WTC11 (cell line): ENCODE results near the gene FNDC1.

ENCODE experiments used
- ESRRA ChIP-seq: sonication (generic); formaldehyde crosslinking; IDR thresholded peaks from 2 replicates; pipeline ENCODE4 v1.8.1; 2022; ENCODE audit warnings: mild to moderate bottlenecking, missing genetic modification reagents, borderline replicate concordance
- NR3C1 ChIP-seq: sonication (generic); formaldehyde crosslinking; conservative IDR thresholded peaks from 2 replicates; pipeline ENCODE4 v1.8.1; 2023; ENCODE audit warnings: low read depth, mild to moderate bottlenecking, missing genetic modification reagents
- ZNF121 ChIP-seq: sonication (generic); formaldehyde crosslinking; IDR thresholded peaks from 2 replicates; pipeline ENCODE4 v1.8.0; 2023; ENCODE audit warnings: missing genetic modification reagents
- TF ChIP-seq, protein P1 (sequence below): fragments of 200-600 bp; IDR thresholded peaks from 2 replicates; pipeline ENCODE4 v1.8.0; 2022; ENCODE audit warnings: antibody characterized with exemption
- TF ChIP-seq, protein P2 (sequence below): sonication (generic); formaldehyde crosslinking; conservative IDR thresholded peaks from 2 replicates; pipeline ENCODE4 v1.8.1; 2023; ENCODE audit warnings: mild to moderate bottlenecking, low read depth, missing genetic modification reagents, moderate library complexity
- TF ChIP-seq, protein P3 (sequence below): sonication (generic); formaldehyde crosslinking; IDR thresholded peaks from 2 replicates; pipeline ENCODE4 v1.8.0; 2022; ENCODE audit warnings: mild to moderate bottlenecking, missing genetic modification reagents
- TF ChIP-seq, protein P4 (sequence below): sonication (generic); formaldehyde crosslinking; IDR thresholded peaks from 2 replicates; pipeline ENCODE4 v1.8.0; 2022; ENCODE audit warnings: mild to moderate bottlenecking, missing genetic modification reagents
- TF ChIP-seq, protein P5 (sequence below): fragments of 250-450 bp; sonication (Bioruptor Pico); IDR thresholded peaks from 2 replicates; pipeline ENCODE4 v1.9.0; 2021; ENCODE audit warnings: mild to moderate bottlenecking
- TF ChIP-seq, protein P6 (sequence below): sonication (generic); formaldehyde crosslinking; IDR thresholded peaks from 2 replicates; pipeline ENCODE4 v1.8.1; 2022; ENCODE audit warnings: mild to moderate bottlenecking, moderate library complexity, missing genetic modification reagents

DNA sequence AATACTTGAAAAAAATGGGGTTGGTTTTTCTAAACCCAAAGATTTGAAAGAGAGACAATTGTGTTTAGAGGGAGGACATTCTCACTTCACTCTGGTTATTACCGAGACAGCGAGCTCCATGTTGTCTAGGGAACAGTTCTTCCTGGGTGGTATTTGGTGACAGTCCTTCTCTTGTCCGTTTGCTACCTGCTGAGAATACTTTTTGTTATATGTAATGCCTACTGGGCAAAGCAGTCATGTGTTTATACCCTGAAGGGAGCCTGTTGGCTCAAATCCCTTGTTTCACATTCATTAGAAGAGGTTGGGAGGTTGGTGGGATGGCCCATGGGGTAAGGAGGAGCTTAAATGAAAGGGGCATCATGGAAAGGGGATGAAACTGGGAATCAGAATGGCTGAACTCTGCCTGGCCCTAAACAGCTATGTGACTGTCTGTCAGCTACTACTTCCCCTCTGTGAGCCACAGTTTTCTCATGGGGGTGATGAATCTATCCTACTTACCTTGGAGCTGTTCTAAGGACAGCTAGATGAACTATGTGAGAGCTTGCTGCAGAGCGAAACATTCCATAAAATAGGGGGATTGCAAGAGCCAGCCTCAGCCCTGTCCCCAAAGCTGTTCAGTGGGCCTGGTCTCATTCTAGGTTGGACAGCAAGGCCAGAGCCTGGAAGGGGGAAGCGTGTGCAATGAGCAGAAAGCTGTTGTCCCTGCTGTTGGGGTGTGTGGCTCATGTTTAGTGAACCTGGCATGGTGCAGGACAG, 43.5 kb downstream of the FNDC1 start:
- TF ChIP-seq, protein P1, sequence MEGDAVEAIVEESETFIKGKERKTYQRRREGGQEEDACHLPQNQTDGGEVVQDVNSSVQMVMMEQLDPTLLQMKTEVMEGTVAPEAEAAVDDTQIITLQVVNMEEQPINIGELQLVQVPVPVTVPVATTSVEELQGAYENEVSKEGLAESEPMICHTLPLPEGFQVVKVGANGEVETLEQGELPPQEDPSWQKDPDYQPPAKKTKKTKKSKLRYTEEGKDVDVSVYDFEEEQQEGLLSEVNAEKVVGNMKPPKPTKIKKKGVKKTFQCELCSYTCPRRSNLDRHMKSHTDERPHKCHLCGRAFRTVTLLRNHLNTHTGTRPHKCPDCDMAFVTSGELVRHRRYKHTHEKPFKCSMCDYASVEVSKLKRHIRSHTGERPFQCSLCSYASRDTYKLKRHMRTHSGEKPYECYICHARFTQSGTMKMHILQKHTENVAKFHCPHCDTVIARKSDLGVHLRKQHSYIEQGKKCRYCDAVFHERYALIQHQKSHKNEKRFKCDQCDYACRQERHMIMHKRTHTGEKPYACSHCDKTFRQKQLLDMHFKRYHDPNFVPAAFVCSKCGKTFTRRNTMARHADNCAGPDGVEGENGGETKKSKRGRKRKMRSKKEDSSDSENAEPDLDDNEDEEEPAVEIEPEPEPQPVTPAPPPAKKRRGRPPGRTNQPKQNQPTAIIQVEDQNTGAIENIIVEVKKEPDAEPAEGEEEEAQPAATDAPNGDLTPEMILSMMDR: no peak
- TF ChIP-seq, protein P2, sequence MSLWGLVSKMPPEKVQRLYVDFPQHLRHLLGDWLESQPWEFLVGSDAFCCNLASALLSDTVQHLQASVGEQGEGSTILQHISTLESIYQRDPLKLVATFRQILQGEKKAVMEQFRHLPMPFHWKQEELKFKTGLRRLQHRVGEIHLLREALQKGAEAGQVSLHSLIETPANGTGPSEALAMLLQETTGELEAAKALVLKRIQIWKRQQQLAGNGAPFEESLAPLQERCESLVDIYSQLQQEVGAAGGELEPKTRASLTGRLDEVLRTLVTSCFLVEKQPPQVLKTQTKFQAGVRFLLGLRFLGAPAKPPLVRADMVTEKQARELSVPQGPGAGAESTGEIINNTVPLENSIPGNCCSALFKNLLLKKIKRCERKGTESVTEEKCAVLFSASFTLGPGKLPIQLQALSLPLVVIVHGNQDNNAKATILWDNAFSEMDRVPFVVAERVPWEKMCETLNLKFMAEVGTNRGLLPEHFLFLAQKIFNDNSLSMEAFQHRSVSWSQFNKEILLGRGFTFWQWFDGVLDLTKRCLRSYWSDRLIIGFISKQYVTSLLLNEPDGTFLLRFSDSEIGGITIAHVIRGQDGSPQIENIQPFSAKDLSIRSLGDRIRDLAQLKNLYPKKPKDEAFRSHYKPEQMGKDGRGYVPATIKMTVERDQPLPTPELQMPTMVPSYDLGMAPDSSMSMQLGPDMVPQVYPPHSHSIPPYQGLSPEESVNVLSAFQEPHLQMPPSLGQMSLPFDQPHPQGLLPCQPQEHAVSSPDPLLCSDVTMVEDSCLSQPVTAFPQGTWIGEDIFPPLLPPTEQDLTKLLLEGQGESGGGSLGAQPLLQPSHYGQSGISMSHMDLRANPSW (CRISPR knock-in tag): no peak
- TF ChIP-seq, protein P3, sequence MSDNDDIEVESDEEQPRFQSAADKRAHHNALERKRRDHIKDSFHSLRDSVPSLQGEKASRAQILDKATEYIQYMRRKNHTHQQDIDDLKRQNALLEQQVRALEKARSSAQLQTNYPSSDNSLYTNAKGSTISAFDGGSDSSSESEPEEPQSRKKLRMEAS: no peak
- TF ChIP-seq, protein P4, sequence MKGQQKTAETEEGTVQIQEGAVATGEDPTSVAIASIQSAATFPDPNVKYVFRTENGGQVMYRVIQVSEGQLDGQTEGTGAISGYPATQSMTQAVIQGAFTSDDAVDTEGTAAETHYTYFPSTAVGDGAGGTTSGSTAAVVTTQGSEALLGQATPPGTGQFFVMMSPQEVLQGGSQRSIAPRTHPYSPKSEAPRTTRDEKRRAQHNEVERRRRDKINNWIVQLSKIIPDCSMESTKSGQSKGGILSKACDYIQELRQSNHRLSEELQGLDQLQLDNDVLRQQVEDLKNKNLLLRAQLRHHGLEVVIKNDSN (CRISPR knock-in tag): no peak
- TF ChIP-seq, protein P5, sequence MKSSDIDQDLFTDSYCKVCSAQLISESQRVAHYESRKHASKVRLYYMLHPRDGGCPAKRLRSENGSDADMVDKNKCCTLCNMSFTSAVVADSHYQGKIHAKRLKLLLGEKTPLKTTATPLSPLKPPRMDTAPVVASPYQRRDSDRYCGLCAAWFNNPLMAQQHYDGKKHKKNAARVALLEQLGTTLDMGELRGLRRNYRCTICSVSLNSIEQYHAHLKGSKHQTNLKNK: no peak
- TF ChIP-seq ZNF121 (CRISPR knock-in tag): no peak
- TF ChIP-seq NR3C1 (CRISPR knock-in tag): no peak
- TF ChIP-seq, protein P6, sequence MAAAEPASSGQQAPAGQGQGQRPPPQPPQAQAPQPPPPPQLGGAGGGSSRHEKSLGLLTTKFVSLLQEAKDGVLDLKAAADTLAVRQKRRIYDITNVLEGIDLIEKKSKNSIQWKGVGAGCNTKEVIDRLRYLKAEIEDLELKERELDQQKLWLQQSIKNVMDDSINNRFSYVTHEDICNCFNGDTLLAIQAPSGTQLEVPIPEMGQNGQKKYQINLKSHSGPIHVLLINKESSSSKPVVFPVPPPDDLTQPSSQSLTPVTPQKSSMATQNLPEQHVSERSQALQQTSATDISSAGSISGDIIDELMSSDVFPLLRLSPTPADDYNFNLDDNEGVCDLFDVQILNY (CRISPR knock-in tag): no peak
- TF ChIP-seq ESRRA (CRISPR knock-in tag): no peak
